HG03025 (cell line): Measurements from ENCODE around the gene CLEC16A.

Source experiments
- ATAC-seq: cut with Tn5 transposase; IDR thresholded peaks from one replicate; pipeline ENCODE4 v1.9.1; 2021; ENCODE audit warnings: mild to moderate bottlenecking, moderate library complexity; ENCODE audit not compliant: unreplicated experiment, low FRiP score

Gene CLEC16A

DNA sequence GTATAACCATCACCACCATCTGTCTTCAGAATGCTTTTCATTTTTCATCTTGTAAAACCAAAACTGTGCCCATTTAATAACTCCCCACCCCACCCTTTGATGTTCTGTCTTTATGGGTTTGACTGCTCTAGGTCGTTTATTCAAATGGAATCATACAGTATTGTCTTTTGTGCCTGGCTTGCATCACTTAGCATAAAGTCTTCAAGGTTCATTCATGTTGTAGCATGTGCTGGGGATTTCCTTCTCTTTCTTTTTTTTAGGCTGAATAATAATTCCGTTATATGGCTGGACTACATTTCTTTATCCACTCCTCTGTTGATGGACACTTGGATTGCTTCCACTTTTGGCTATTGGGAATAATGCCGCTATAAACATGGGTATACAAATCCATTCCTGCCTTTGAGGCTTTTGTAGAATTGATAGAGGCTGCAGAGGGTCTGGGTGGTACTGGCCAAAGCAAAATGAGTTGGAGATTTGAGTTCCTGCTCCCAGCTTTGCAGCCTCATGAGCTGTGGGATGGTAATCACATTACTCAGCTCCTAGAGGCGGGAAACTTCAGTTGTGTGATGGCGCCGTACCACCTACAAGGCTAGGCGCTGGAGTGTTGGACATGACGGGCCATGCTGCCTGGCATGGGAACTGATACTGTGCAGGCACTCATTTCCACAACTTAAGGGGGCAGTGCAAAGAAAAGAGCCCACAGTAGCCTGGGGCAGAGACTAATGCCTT, 64.8 kb downstream of the CLEC16A start:
- ATAC-seq: no peak

DNA sequence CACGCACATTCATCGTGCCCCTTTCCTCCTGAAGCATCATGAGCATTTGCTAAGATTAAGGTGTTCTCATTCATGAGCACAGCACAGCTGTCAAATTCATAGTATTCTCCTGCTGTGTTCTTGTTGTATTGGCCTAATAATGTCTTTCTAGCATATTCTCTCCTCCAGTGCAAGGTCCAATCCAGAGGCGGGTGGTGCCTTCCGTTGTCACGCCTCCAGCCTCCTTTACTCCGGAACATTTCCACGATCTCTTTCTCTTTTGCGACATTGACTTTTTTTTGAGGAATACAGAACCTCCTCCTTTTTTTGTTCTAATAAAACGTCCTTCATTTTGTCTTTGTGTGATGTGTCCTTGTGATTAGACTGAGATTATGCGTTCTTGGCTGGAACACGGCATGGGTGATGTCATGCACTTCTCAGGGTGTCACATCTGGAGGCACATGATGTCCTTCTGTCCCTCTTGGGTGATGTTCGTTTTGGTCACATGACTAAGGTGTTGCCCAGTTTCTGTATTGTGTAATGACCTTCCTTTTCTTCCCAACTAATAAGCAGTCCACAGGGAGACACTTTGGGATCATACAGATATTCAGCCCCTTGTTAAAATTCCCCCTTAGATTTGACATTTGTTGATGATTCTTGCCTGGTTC, 66.3 kb downstream of the CLEC16A start:
- ATAC-seq: no peak

DNA sequence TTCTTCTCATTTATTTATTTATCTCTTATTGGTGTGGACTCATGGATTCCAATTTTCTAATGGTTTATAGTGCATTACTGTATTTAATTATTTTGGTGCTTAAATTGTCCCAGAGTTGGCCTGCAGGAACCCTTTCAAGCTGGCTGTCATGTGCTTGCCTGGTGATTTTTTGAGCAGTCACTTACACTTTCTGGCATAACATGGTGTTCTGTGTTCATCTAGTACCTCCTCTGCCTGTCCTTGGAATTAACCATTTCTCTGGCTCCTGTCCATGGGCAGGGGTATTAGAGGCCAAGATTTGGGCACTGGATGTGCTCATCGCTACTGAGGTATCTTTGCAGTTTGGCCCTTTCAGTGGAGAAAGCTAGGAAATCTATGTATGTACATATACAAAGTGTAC, 67.0 kb downstream of the CLEC16A start:
- ATAC-seq: no peak

DNA sequence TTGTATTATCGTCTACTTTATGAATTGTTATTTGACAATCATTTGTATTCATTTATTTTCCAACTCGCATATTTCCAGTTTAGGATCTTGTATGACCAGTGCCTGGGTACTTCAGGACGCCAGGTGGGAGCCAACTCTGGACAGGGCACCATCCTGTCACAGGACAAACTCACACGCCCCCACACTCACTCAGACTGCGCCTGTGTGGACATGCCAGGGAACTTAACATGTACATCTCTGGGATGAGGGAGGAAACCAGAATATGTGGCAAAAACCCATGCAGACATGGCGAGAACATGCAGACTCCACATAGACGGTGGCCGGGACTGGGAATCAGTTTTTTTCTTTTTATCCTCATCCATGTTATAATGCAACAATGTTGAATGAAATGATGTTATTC, 68.5 kb downstream of the CLEC16A start:
- no peak for ATAC-seq

DNA sequence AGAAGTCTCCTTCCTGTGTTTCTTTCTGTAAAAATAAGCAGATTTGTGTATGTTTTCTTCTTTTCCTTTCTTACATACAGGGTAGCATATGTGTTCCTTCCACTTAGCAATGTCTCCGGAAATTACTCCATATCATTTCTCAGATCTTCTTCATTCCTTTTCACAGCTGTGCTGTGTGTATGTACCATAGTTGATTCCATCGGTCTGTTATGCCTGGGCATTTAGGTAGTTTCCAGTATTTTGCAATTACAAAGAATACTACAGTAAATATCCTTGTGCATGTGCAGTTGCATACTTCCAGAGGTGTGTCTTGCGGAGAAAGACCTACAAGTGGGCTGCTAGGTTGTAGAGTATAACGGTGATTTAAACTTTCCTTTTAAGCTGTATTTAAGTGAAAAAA, 69.8 kb downstream of the CLEC16A start:
- no peak for ATAC-seq

DNA sequence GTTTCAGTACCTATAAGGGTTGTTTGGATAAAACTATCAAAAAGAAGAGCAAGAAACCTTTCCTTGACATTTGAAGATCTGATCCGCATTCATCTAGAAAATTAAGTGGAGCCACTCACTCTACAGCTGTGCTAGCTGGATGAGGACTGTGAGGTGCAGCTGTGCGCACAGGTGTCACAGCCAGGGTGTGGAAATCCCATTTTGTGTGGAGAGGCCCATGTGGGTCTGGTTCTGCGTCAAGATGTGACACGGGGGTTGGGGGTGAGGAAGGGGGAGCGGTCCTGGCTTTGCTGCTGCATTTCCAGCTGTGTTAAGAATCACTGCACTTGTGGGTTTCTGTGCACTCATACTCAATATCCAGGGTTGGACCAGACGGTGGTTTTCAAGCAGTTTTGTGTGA, 70.7 kb downstream of the CLEC16A start:
- no peak for ATAC-seq

DNA sequence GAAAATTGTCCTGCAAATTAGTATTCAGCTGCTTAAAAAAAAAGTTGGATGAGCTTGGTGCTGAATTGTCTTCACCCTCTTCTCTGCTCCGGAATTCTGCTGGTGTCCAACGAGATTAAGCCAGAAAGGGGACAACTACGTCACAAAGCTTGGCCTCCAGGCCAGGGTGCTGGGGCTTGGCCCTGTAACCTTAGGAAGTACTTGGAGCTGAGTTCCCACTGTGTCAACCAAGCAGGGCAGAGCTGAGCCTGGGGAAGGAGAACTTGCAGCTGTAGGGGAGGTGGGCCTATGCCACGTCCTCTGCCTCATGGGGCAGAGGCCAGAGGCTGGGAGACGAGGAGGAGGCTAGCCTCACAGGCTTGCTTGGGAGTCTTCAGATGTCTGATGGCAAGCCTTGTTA, 71.2 kb downstream of the CLEC16A start:
- no peak for ATAC-seq

DNA sequence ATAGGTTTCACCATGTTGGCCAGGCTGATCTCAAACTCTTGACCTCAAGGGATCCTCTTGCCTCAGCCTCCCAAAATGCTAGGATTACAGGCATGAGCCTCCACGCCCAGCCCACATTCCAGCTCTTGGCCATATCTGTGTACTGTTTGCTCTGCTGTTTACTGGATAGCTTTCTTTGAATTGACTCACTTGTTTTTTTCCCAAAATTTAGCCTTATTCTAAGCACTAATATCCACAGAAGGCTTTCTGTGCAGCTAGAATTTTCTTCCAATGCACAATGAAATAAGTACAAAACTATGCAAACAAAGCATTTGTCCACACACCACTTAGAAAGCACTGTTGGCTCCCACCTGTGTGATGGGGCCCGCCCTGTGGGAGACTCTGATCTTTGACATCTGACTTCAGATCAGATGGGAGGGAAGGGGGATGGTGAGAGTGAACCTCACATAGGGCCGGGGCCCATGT, 72.2 kb downstream of the CLEC16A start:
- ATAC-seq: no peak

DNA sequence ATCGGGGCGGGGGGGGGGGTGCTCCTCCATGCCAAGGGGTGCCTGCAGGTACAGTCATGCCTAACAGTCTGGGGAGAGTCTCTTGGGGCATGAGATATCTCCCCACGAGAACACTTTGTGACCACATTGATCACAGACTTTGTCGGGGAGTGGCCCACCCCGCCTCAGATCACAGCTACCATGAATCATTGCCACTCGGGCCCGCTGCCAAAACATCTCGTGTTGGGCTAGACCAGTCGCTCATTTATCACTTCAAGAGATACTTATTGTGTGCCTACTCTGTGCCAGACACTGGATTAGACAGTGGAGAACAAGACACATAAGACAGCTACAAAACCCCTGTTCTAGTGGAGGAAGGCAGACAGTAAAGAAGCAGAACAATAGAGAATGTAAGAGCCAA, 72.6 kb downstream of the CLEC16A start:
- ATAC-seq: no peak

DNA sequence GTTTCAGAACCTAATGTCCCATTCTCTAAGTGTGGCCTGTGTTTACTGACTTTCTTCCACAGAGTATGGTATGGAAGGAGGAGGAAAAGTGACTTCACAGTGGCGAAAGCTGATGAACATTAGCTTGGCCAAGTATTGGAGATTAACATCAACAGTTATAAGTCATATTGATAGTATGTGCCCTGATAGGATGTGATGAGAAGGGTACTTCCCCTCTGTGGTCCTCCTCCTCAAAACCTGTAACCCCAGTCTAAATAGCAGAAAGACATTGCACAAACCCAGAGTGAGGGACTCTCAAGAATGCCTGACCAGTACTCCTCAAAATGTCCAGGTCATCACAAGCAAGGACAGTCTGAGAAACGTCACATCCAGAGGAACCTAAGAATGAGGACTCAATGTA, 73.1 kb downstream of the CLEC16A start:
- no peak for ATAC-seq

DNA sequence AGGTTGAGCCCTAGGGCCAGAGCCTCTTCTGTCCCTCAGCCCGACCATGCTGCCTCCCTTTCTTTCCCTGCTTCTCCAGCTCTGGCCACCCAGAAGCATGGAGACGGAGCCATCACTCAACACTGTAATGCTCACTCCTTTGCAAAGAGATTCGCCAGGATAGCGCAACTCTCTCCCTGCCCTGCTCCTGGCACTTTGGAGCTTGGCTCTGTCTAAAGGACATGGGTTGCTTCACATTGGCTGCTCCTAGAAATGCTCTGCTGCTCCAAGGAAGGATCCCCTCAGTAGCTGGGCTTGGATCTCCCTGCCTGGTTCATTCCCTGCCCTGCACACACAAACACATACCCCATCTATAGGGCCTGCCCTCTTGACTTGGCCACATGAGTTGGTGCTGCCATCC, 76.0 kb downstream of the CLEC16A start:
- no peak for ATAC-seq

DNA sequence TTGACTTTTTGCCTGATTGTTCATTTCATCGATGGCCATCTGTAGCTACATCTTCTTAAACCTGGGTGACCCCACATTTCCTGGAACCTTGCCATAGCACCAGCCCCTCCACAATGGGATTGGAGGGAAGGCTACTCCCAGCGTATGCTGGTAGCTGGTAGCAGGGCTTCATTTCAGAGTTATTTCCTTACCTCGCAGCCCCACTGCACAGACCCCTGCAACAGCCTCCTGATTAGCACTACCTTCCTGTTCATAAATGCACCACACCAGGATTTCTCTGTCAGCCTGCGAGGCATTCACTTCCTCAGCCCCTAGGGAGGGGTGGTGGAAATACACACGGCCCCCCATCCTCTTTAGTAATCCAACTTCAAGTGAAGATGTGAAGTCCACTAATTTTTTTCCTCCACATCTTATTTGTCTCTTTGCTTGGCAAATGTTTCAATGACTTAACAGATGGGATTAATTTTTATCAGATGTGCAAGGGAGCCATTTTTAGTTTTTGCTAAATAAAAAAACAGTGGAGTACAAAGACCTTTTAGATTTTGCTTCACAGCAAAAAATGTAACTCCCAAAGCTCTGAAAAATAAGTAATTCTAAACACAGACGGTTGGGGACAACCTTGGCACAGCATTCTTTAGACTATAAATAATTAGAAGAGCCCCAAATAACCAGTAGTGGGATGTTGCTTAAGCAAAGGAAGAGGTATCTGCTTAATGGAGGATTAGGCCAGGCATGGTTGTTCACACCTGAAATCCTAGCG, 76.6 kb downstream of the CLEC16A start:
- ATAC-seq: no peak

DNA sequence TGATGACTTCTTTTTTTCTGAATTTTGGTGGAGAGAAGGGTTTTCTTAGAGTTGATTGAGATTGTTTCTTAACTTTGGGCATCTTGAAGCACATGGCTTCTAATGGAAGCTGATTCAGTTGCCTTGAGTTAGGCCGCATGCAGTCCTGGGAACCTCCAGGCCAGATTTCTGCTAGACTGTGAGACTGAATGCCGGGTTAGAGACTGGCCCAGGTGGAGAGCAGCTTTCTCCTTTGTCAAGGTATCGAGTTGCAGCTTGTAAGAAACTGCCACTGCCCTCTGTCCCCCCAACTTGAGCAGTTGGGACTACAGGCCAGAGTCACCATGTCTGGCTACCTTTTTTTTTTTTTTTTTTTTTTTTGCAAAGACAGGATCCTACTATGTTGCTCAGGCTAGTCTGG, 77.6 kb downstream of the CLEC16A start:
- no peak for ATAC-seq

DNA sequence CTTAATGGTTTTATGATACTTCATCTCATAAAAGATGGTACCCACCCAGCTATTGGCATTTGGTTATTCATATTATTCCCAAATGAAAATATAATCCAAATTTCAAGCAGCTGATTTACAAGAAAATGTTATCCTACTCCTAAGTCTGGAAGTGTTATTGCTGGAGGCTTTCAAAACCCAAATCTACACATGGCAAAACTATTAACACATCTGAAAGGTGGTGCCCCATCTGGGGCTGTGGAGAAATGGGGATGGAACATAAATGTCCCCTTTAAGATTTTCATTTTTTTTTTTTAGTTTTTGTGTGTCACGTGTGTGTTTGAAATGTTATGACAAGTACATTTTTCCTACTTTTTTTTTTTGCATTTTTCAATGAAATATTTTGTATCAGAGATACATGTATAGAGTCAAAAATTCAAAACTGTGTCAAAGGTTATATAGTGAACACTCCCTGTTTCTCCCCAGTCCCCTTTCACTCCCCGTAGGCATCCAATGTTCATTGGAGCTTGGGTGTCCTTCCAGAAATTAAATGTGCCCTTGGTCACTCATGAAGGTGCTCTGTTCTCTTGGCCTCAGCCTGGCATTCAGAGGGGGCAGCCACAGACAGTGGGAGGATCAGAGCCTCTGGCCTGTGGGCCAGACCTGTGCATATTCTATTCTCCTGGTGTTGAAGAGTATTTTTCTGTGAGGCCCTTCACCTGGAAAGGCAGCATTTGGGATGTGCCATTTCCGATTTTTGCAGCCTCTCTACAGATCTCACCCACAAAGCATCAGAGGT, 79.1 kb downstream of the CLEC16A start:
- no peak for ATAC-seq

DNA sequence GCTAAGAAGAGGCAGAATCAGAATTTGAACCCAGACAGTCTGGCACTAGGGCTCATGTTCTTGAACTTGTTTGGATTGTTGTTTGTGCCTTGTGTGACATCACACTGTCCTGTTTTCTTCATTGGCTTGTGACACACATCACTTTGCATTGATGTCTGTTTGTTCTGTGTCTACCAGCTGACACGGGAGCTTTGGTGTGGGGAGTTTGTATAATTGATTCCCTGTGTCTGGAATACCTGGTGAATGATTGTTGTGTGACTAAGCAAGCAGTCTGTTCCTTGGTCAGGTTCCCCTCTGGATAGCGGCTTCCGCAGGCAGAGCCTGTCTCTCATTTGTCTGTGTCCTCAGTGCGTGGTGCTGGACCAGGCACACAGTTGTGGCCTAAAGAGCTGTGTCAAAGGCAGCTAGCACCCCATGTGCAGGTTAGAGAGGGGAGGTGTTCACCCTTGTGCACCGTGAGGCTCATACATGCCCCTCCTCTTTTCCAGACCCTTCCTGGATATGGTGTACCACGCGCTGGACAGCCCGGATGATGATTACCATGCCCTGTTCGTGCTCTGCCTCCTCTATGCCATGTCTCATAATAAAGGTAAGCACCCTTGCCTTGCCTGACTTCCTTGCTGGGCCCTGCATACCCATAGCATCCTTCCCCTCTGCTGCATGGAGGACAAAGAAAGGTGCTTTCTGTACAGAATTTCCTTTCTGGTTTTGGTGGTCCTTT, 80.1 kb downstream of the CLEC16A start:
- no peak for ATAC-seq

DNA sequence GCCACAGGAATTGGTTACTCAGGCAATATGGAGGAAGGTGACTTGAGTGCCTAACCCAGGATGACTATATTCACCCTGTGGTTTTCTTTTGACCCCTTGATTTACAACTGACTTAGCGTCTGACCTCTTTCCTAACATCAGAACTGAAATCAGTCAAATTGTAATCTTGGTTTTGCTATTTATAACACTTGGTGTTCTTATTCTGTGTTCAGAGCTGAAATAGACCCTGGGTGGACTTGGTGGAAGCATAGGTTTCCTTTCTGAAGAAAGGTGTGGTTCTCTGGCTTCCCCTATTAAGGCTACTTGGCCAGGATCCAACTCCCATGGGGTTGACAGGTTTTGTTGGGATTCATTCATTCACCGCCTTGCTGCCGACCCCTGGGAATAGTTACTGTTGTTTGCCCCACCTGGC, 80.8 kb downstream of the CLEC16A start:
- no peak for ATAC-seq

DNA sequence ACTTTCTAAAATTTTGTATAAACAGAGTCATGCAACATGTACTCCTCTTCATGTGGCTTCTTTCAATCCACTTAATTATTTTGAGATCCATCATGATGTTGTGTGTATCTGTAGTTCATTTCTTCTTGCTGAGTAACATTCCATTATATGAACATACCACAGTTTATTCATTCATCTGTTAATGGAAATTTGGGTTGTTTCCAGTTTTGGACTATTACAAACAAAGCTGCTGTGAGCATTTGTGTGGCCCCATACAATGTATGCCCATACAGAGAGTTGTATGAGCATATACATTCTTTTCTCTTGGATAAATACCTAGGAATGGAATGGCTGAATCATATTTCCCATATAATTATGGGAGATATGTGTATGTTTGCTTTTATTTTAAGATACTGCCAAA, 85.6 kb downstream of the CLEC16A start:
- no peak for ATAC-seq

DNA sequence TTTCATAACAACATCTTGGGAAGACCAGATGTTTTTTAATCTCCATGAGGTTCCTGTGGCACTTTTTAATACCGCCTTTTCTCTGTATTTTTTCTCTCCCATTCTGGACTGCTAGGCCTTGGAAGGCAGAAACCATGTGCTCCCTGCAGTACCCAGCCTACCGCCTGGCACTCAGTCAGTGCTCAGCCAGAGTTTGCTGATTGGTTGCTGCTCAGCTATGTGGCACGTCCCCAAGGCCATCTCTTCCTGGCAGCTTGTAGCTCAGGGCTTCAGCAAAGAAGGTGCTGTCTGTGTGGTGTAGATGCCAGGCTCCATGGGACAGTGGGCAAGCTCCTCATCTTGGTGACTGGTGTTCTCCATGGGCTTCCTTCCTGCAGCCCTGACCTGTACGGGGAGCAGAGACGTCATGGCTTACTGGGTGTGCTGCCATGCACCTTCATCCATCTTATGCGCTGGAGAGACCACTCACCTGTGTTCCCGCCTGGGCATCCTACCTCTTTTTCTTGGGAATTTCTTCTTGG, 86.7 kb downstream of the CLEC16A start:
- no peak for ATAC-seq

DNA sequence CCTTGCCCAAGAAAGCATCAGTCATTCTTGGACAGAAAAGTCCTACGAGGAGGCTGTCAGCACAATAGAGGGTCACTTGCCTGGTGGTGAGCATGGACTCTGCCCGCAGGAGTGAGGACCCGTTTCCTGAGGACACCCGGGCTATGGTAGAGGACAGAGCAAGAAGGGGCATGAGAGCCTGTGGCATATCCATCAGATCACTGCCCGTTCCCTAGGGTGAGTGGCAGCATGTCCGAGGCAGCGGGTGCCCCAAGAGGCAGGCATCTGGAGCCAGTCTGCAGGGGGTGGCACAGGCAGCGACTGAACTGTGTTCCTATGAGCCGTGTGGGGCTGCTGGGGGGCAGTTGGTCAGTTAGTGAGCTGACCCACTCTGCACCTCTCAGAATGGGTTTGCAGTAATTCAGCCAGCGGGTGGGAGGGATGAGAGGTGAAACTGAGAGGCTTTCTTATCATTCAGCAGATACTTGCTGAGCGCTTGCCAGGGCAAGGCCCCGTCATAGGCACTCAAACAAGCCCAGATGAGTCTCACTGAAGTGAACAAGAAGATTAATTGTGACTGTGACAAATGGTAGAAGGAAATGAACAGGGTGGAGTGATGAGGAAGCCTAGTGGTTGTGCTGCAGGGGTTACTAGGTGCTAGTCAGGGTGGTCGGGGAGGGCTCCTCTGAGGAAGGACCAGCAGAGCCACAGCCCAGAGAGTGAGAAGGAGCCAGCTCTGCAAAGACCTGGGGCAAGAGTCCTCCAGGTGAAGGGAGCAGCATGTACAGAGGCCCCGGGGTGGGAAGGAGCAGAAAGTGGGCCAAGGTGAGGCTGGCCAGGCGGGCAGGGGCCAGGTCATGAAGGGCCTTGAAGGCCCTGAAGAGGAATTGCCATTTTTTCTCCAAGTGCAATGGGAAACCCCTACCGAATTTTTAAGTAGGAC, 87.9 kb downstream of the CLEC16A start:
- ATAC-seq: no peak
